Muscle layer of duodenum (tissue), 2 donors: ENCODE data around the gene QARS1.

ENCODE experiments used
- H3K27ac ChIP-seq: one replicate; pipeline ENCODE4 v1.7.0; 2013; ENCODE audit warnings: mild to moderate bottlenecking, low read length
- H3K27me3 ChIP-seq: one replicate; pipeline ENCODE4 v1.7.0; 2013; ENCODE audit warnings: low read depth, mild to moderate bottlenecking, control low read depth, low read length
- H3K36me3 ChIP-seq, 2 donors: one replicate each; pipeline ENCODE4 v1.7.0; 2013; ENCODE audit warnings: low read length in 2 of 2, control low read depth in 1 of 2, mild to moderate bottlenecking in 1 of 2; ENCODE audit not compliant: insufficient read depth in 2 of 2, control insufficient read depth in 1 of 2
- H3K4me1 ChIP-seq, 2 donors: one replicate each; pipeline ENCODE4 v1.7.0; 2013; ENCODE audit warnings: low read length in 2 of 2, mild to moderate bottlenecking in 2 of 2, control low read depth in 1 of 2, moderate library complexity in 1 of 2; ENCODE audit not compliant: insufficient read depth in 2 of 2, control insufficient read depth in 1 of 2
- H3K4me3 ChIP-seq, 2 donors: one replicate each; pipeline ENCODE4 v1.7.0; 2013; ENCODE audit warnings: low read length in 2 of 2, low read depth in 1 of 2, mild to moderate bottlenecking in 1 of 2
- H3K9me3 ChIP-seq, 2 donors: one replicate each; pipeline ENCODE4 v1.7.0; 2013; ENCODE audit warnings: low read length in 2 of 2, control low read depth in 1 of 2, mild to moderate bottlenecking in 1 of 2; ENCODE audit not compliant: control insufficient read depth in 1 of 2
- donor health status: healthy.

QARS1 gene

GRCh38 chr3:49119439-49119838 is 14.9 kb upstream of the QARS1 start:
- H3K36me3 ChIP-seq, result peaks cover 52 to 83% of the 10 kb centered on the region in 2 donors
- H3K4me1 ChIP-seq, result peaks cover 13 to 22% of the 10 kb centered on the region in 2 donors
- H3K27ac ChIP-seq, result peak overlapping the region; percentile 93
- H3K4me3 ChIP-seq, result peak overlapping the region; percentile 96 to 98
- no peaks in the 10 kb centered on the region for H3K27me3 ChIP-seq
- H3K9me3 ChIP-seq, result no peaks in the 10 kb centered on the region

DNA sequence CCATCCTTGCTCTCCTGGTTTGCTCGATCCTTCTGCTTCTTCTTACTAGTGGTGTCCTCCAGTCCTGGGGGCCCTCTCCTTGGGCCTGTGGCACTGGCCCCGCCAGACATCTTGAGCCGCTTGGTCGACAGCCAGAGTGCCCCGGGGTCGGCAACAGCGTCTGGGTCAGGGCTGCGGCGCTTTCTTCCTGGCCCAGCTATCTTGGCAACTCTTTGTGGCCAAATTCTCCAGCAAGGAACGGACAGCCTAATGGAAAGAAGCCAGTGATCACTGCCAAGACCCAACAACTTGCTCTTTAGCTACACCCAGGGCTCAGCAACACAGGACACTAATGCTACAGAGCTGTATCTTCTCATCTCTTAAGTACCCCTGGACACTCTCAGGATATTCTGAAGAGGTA is 14.5 kb upstream of the QARS1 start:
- no peaks in the 10 kb centered on the region for H3K27me3 ChIP-seq
- peaks cover 52 to 83% of the 10 kb centered on the region in 2 donors for H3K36me3 ChIP-seq
- peak overlapping the region; percentile 93 for H3K27ac ChIP-seq
- H3K9me3 ChIP-seq, result no peaks in the 10 kb centered on the region
- peaks cover 13 to 22% of the 10 kb centered on the region in 2 donors for H3K4me1 ChIP-seq
- H3K4me3 ChIP-seq, result peak overlapping the region; percentile 96 to 98

- Histone ChIP-seq H3K4me1 (no peaks in the 10 kb centered on the region), H3K27ac (no peak overlapping the region), H3K4me3 (no peak overlapping the region), H3K27me3 (no peaks in the 10 kb centered on the region), H3K9me3 (no peaks in the 10 kb centered on the region), H3K36me3 (peaks cover 75 to 95% of the 10 kb centered on the region in 2 donors)
Observed at GRCh38 chr3:49112262-49112661, 7.7 kb upstream of the QARS1 start.

GRCh38 chr3:49111347-49111746 is 6.8 kb upstream of the QARS1 start:
- H3K4me3 ChIP-seq, result no peak overlapping the region
- no peaks in the 10 kb centered on the region for H3K4me1 ChIP-seq
- H3K36me3 ChIP-seq, result peaks cover 68 to 87% of the 10 kb centered on the region in 2 donors
- no peaks in the 10 kb centered on the region for H3K27me3 ChIP-seq
- no peak overlapping the region for H3K27ac ChIP-seq
- no peaks in the 10 kb centered on the region for H3K9me3 ChIP-seq

GRCh38 chr3:49110780-49111179 is 6.2 kb upstream of the QARS1 start:
- Histone ChIP-seq H3K27ac (no peak overlapping the region), H3K9me3 (no peaks in the 10 kb centered on the region), H3K4me3 (no peak overlapping the region), H3K27me3 (no peaks in the 10 kb centered on the region), H3K4me1 (no peaks in the 10 kb centered on the region), H3K36me3 (peaks cover 63 to 82% of the 10 kb centered on the region in 2 donors)

DNA sequence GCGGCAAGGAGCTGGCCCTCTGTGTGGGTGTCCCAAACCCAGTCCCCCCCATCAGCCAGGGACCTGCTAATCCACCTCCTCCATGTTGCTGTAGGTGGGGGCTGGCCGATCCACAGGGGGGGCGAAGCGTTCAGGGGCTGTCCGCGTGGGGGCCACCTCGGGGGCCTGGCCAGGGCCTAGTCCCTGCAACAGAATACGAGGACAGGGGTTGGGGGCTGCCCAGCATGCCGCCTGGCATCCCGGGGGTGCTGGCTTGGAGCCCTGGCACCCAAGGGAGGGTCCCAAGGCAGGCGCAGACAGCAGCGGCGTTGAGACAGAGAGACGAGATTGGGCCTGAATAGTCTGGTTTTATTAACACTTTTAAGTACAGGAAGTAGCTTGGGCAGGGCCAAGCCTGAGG is 3.8 kb upstream of the QARS1 start:
- Histone ChIP-seq H3K27me3 (no peaks in the 10 kb centered on the region), H3K4me1 (peaks cover 8 to 17% of the 10 kb centered on the region in 2 donors), H3K36me3 (peaks cover 41 to 57% of the 10 kb centered on the region in 2 donors), H3K9me3 (no peaks in the 10 kb centered on the region), H3K4me3 (no peak overlapping the region), H3K27ac (no peak overlapping the region)

GRCh38 chr3:49104052-49104426 is 518 bp downstream of the QARS1 start:
- Histone ChIP-seq H3K4me1 (peaks cover 9 to 20% of the 10 kb centered on the region in 2 donors), H3K27me3 (no peaks in the 10 kb centered on the region), H3K27ac (peak overlapping the region; percentile 94), H3K36me3 (peaks cover 38 to 55% of the 10 kb centered on the region in 2 donors), H3K4me3 (peak overlapping the region; percentile 97 to 98), H3K9me3 (no peaks in the 10 kb centered on the region)

DNA sequence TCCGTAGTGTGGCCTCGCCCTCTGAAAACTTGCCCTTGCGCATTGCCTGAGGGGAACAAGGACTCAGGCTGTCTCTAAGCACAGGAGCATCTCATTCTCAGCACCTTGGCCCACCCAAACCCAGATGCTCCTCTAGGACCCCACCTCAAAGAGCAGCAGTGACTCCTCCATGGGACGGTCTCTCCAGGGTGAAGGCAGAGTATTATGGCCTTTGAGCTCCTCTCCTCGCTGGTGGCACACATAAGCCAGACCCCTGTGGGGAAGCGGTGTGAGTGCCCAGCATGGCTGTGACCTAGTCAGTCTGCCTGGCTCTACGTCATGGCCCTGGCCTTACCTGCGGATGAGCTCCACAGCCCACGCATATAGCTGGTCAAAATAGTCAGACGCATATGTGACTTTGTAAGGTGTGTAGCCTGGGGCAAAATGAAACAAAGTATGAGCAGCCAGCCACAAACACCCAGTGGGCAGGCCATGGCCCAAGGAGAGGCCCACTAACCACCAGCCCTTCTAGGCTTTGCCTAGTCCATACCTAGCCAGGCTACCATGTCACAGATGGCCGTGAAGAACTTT is 4.4 kb downstream of the QARS1 start:
- H3K4me3 ChIP-seq, result no peak overlapping the region
- no peaks in the 10 kb centered on the region for H3K27me3 ChIP-seq
- peaks cover 48 to 59% of the 10 kb centered on the region in 2 donors for H3K36me3 ChIP-seq
- no peak overlapping the region for H3K27ac ChIP-seq
- H3K9me3 ChIP-seq, result no peaks in the 10 kb centered on the region
- H3K4me1 ChIP-seq, result peaks cover 9 to 14% of the 10 kb centered on the region in 2 donors

DNA sequence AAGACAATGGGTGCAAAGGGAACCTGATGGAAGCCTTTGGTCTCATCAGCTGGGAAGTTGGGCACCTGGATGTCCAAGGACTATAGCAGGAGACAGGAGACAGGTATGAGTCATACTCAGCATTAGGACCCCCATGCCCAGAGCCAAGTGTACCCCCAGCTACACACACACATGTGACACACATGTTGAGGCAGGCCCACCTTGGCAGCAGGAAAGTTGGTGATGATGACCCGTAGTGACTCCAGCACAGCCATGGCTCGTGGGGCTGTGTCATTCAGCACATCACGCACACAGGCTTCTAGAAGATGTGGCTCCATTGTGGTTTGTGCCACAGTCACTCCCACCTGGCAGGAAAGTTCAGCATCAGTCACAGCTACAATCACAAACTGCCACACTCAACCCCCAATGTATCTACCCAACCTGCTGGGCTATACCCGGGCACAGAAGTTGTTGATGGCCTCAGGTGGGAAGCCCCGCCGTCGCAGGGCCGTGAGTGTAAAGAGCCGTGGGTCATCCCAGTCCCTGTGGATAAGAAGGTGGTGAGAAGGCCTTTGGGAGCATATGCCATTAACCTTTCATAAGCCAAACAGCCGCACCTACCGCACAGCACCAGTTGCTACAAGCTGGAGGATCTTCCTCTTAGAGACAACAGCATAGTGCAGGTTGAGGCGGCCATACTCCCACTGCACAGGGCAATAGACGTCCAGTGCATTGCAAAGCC is 5.5 kb downstream of the QARS1 start:
- H3K4me1 ChIP-seq, result peaks cover 8 to 18% of the 10 kb centered on the region in 2 donors
- peaks cover 48 to 59% of the 10 kb centered on the region in 2 donors for H3K36me3 ChIP-seq

GRCh38 chr3:49098429-49098828 is 6.1 kb downstream of the QARS1 start:
- no peak overlapping the region for H3K4me3 ChIP-seq
- H3K36me3 ChIP-seq, result peaks cover 48 to 60% of the 10 kb centered on the region in 2 donors
- H3K9me3 ChIP-seq, result no peaks in the 10 kb centered on the region
- no peaks in the 10 kb centered on the region for H3K27me3 ChIP-seq
- H3K27ac ChIP-seq, result no peak overlapping the region
- H3K4me1 ChIP-seq, result peaks cover 2 to 11% of the 10 kb centered on the region in 2 donors

More for the DNA sequence above, 5.5 kb downstream of the QARS1 start:
- Histone ChIP-seq H3K27me3 (no peaks in the 10 kb centered on the region), H3K4me3 (no peak overlapping the region), H3K27ac (no peak overlapping the region), H3K9me3 (no peaks in the 10 kb centered on the region)

GRCh38 chr3:49093853-49094767 is 10.4 kb downstream of the QARS1 start, which contains the start of gene QRICH1:
Gene QRICH1 (minus strand): TSS chr3:49094071. CDS start chr3:49077017, 17,054 bp downstream.
- Histone ChIP-seq H3K4me1 (peaks cover 7 to 37% of the 10 kb centered on the region in 2 donors), H3K9me3 (no peaks in the 10 kb centered on the region), H3K36me3 (peaks cover 15 to 30% of the 10 kb centered on the region in 2 donors), H3K4me3 (peak within 1 kb of the TSS; percentile 81 to 98), H3K27ac (peak within 1 kb of the TSS; percentile 98), H3K27me3 (no peaks in the 10 kb centered on the region)
